ENCODE measurements around the gene LRRC8E. TPM values are rescaled to one million over a fixed set of nuclear protein-coding genes. Genes with fewer than 3 reads are reported as not detected.
A peak's percentile ranks its signal among the peaks of the same experiment; 100 is the strongest.

The LRRC8E gene
- total RNA-seq, 1 donor from 2014 or later, result 0.08 TPM

DNA sequence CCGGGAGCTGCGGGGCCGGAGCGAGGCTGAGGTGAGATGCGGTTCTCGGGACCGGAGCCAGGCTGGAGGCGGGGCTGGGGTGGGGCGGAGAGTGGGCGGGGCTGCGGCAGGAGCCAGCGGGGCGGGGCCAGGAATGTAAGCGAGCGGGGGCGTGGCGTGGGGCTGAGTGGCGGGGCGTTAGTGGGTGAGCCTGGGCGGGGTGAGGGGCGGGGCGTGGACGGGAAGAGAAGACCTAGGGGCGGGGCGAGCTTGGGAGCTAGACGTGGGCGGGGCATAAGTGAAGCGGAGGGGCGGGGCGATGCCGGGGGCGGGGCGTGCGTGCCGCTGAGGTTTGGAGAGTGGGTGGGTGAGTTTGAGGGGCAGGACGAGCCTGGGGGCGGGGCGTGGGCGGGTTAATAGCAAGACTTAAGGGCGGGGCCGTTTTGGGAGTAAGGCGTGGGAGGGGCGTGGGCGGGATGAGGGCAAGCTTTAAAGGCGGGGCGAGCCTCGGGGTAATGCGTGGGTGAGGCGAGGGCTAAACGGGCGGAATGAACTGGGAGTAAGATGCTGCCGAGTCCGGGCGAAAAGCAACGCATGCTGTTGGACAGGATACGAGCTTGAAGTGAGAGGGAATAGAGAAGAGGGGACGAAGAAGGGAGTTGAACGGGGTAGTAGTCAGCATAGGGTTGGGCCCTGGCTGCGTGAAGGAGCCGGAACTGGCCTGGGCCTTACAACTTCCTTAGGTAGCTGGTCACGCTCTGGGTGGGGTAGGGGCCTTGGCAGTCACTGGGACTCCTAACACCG lies 32.4 kb downstream of the LRRC8E start:
- peak overlapping the region; percentile 88 for H3K4me3 Mint-ChIP-seq (ENCODE audit: unreplicated experiment)
- H3K27me3 Mint-ChIP-seq (ENCODE audit: unreplicated experiment), result peaks cover 15% of the 10 kb centered on the region
- no peaks in the 10 kb centered on the region for H3K9me3 Mint-ChIP-seq (ENCODE audit: unreplicated experiment)
- H3K27ac Mint-ChIP-seq (ENCODE audit: unreplicated experiment), result peak overlapping the region; percentile 64
- peak; percentile 99 for DNase-seq (ENCODE audit: low spot score)
- TF ChIP-seq, protein P1, sequence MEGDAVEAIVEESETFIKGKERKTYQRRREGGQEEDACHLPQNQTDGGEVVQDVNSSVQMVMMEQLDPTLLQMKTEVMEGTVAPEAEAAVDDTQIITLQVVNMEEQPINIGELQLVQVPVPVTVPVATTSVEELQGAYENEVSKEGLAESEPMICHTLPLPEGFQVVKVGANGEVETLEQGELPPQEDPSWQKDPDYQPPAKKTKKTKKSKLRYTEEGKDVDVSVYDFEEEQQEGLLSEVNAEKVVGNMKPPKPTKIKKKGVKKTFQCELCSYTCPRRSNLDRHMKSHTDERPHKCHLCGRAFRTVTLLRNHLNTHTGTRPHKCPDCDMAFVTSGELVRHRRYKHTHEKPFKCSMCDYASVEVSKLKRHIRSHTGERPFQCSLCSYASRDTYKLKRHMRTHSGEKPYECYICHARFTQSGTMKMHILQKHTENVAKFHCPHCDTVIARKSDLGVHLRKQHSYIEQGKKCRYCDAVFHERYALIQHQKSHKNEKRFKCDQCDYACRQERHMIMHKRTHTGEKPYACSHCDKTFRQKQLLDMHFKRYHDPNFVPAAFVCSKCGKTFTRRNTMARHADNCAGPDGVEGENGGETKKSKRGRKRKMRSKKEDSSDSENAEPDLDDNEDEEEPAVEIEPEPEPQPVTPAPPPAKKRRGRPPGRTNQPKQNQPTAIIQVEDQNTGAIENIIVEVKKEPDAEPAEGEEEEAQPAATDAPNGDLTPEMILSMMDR (IDR thresholded peaks at IDR 0.05; ENCODE audit: unreplicated experiment), result no peak
- peaks cover 8% of the 10 kb centered on the region for H3K36me3 Mint-ChIP-seq (ENCODE audit: low read depth, unreplicated experiment)
- H3K4me1 Mint-ChIP-seq (ENCODE audit: unreplicated experiment), result peaks cover 8% of the 10 kb centered on the region

DNA sequence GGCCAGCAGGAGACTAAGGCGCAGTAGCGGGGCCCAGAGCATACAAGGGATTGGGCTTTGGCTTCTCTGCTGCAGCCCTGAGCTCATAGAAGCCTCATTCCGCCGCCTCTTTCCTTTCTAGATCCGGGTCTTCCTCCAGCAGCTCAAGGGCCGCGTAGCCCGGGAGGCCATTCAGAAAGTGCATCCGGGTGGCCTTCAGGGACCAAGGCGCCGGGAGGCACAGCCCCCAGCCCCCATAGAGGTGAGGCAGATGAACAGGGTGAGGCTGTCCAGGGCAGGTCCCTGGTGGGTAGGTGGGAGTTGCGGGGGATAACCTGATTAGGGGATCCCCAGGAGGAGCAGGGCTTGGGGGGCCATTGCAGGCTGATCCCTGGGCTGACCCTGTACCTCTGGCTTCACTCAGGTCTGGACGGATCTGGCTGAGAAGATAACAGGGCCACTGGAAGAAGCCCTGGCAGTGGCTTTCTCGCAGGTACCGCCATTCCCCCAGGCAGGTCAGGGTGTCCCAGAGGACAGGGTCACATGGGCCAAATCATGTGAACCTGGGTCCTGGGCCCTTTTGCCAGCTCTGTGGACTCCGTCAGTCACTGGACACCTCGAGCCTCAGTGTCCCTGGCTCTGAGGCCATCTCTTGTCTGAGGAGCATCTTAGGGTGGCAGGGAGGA lies 33.1 kb downstream of the LRRC8E start:
- H3K27ac Mint-ChIP-seq (ENCODE audit: unreplicated experiment), result no peak overlapping the region
- no peaks in the 10 kb centered on the region for H3K9me3 Mint-ChIP-seq (ENCODE audit: unreplicated experiment)
- H3K36me3 Mint-ChIP-seq (ENCODE audit: low read depth, unreplicated experiment), result peaks cover 8% of the 10 kb centered on the region
- H3K4me3 Mint-ChIP-seq (ENCODE audit: unreplicated experiment), result no peak overlapping the region
- DNase-seq (ENCODE audit: low spot score), result no peak
- peaks cover 17% of the 10 kb centered on the region for H3K27me3 Mint-ChIP-seq (ENCODE audit: unreplicated experiment)
- TF ChIP-seq, protein P1 (IDR thresholded peaks at IDR 0.05; ENCODE audit: unreplicated experiment), result no peak
- peaks cover 11% of the 10 kb centered on the region for H3K4me1 Mint-ChIP-seq (ENCODE audit: unreplicated experiment)

DNA sequence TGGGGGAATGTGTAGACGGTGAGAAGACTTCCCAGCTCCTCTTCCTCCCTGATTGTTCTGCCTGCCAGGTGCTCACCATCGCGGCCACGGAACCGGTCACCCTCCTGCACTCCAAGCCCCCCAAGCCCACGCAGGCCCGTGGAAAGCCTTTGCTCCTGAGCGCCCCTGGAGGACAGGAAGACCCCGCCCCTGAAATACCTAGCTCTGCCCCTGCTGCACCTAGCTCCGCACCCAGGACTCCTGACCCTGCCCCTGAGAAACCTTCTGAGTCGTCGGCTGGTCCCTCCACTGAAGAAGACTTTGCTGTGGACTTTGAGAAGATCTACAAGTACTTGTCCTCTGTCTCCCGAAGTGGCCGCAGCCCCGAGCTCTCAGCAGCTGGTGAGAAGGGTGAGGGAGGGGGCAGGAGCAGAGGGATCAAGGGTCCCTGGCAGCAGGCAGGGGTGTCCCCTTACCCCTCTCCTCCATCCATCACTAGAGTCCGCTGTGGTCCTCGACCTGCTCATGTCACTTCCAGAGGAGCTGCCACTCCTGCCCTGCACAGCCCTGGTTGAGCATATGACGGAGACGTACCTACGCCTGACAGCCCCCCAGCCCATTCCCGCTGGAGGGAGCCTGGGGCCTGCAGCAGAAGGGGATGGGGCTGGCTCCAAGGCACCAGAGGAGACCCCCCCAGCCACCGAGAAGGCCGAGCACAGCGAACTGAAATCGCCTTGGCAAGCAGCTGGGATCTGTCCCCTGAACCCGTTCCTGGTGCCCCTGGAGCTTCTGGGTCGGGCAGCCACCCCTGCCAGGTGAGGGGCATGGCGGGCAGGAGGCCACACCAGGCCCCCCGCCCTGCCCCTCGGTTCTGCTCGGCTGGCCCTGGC lies 33.9 kb downstream of the LRRC8E start:
- Mint-ChIP-seq H3K4me1 (ENCODE audit: unreplicated experiment) (peaks cover 10% of the 10 kb centered on the region), H3K9me3 (ENCODE audit: unreplicated experiment) (no peaks in the 10 kb centered on the region), H3K4me3 (ENCODE audit: unreplicated experiment) (no peak overlapping the region), H3K36me3 (ENCODE audit: low read depth, unreplicated experiment) (peaks cover 8% of the 10 kb centered on the region), H3K27me3 (ENCODE audit: unreplicated experiment) (peaks cover 17% of the 10 kb centered on the region), H3K27ac (ENCODE audit: unreplicated experiment) (no peak overlapping the region)
- TF ChIP-seq, protein P1 (IDR thresholded peaks at IDR 0.05; ENCODE audit: unreplicated experiment), result no peak
- no peak for DNase-seq (ENCODE audit: low spot score)

DNA sequence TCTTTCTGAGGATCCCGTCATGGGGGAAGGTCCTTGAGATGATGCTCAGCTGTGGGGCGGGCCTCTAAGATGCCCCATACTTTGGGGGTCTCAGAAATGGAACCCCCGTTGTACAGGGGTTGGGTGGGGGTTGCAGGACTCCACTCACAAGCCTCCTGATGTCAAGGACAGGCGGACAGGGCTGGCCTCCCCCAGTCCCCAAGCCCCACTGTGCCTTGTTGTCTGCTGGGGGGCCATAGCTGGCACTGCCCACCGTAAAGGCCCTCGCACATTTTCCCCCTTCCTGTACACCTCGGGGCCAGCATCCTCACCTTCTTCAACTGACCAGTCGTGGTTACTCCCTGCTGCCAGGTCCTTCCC lies 34.5 kb downstream of the LRRC8E start:
- H3K36me3 Mint-ChIP-seq (ENCODE audit: low read depth, unreplicated experiment), result peaks cover 8% of the 10 kb centered on the region
- DNase-seq (ENCODE audit: low spot score), result no peak
- TF ChIP-seq, protein P1 (IDR thresholded peaks at IDR 0.05; ENCODE audit: unreplicated experiment), result no peak
- H3K9me3 Mint-ChIP-seq (ENCODE audit: unreplicated experiment), result no peaks in the 10 kb centered on the region
- H3K27ac Mint-ChIP-seq (ENCODE audit: unreplicated experiment), result no peak overlapping the region
- H3K4me3 Mint-ChIP-seq (ENCODE audit: unreplicated experiment), result no peak overlapping the region
- H3K4me1 Mint-ChIP-seq (ENCODE audit: unreplicated experiment), result peaks cover 10% of the 10 kb centered on the region
- H3K27me3 Mint-ChIP-seq (ENCODE audit: unreplicated experiment), result peaks cover 19% of the 10 kb centered on the region

Measured in endothelial cell (in vitro differentiated cells).